ENCODE data around the gene POLD1.
A peak's percentile ranks its signal among the peaks of the same experiment; 100 is the strongest.

The POLD1 gene

DNA sequence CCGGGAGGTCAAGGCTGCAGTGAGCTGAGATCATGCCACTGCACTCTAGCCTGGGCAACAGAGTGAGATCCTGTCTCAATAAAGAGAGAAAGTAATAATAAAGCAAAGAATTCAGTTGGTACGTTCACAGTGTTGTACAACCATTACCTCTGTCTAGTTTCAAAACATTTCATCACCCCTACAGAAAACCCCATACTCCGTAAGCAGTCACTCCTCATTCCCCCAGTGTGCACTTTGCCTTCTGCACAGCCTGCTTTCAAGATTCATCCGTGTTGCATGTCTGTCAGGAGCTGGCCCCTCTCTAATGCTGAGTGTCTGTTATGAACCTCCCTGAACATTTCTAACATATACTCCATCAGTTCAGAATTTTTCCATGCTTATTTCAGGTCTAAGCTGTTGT is 9.4 kb downstream of the POLD1 start:
- TF ChIP-seq, protein P1, sequence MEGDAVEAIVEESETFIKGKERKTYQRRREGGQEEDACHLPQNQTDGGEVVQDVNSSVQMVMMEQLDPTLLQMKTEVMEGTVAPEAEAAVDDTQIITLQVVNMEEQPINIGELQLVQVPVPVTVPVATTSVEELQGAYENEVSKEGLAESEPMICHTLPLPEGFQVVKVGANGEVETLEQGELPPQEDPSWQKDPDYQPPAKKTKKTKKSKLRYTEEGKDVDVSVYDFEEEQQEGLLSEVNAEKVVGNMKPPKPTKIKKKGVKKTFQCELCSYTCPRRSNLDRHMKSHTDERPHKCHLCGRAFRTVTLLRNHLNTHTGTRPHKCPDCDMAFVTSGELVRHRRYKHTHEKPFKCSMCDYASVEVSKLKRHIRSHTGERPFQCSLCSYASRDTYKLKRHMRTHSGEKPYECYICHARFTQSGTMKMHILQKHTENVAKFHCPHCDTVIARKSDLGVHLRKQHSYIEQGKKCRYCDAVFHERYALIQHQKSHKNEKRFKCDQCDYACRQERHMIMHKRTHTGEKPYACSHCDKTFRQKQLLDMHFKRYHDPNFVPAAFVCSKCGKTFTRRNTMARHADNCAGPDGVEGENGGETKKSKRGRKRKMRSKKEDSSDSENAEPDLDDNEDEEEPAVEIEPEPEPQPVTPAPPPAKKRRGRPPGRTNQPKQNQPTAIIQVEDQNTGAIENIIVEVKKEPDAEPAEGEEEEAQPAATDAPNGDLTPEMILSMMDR (IDR thresholded peaks at IDR 0.05; ENCODE audit: low read depth, low read length, missing control alignments): no peak
- no peak overlapping the region for H3K4me3 ChIP-seq (ENCODE audit: low read depth, low read length)
- no peak for DNase-seq
- no peak overlapping the region for H3K27ac ChIP-seq
- in situ Hi-C loops (cut with HindIII; ENCODE audit: low pct_ligation_motif_present, low sequenced_read_pairs): no loop called here
- no peaks in the 10 kb centered on the region for H3K27me3 ChIP-seq (replicated peaks)
- no peaks in the 10 kb centered on the region for H3K36me3 ChIP-seq (replicated peaks)

DNA sequence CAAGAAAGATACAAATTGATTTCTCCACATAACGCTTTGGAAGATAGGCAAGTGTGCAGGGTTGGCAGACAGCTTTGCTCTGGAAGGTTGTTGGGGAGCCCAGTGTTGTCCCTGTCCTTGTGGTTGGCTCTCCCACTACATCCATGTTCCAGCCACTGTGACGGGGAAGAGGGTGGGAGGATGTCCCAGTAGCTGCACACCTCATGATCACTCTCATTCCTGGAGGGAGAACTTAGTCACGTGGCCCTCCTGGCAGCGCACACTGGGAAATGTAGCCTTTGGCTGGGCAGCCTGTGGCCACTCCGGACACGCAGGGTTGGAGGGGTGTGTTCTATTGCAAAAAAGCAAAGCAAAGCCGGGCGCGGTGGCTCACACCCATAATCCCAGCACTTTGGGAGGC is 9.9 kb downstream of the POLD1 start:
- H3K27me3 ChIP-seq (replicated peaks): no peaks in the 10 kb centered on the region
- DNase-seq: no peak
- H3K27ac ChIP-seq: no peak overlapping the region
- no peak overlapping the region for H3K4me3 ChIP-seq (ENCODE audit: low read depth, low read length)
- no peaks in the 10 kb centered on the region for H3K36me3 ChIP-seq (replicated peaks)
- in situ Hi-C loops (cut with HindIII; ENCODE audit: low pct_ligation_motif_present, low sequenced_read_pairs): no loop called here
- TF ChIP-seq, protein P1 (IDR thresholded peaks at IDR 0.05; ENCODE audit: low read depth, low read length, missing control alignments): no peak

DNA sequence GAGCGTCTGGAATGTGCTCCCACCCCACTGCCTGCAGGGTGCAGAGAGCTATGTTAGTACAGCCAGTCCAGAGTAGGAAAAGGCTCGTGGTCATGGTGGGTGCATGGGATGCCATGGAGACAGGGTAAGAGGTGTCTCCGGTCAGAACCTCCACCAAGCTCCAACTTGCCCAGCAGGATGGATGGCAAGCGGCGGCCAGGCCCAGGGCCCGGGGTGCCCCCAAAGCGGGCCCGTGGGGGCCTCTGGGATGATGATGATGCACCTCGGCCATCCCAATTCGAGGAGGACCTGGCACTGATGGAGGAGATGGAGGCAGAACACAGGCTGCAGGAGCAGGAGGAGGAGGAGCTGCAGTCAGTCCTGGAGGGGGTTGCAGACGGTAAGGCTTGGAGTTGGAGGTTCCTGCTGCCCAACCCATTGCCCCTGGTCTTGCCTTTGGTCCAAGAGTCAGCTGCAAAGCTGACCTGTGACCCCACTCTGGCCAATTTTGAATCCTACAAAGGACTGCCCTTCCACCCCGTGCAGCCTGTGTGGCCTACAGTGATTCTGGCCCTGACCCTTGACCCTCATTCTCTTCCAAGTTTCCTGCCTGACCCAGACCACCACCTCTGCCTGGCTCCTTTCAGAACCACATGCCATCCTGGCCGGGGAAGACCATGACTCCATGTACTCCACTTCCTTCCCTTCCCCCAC is 14.7 kb downstream of the POLD1 start:
- in situ Hi-C loops (cut with HindIII; ENCODE audit: low pct_ligation_motif_present, low sequenced_read_pairs): no loop called here
- H3K27ac ChIP-seq: no peak overlapping the region
- no peak overlapping the region for H3K4me3 ChIP-seq (ENCODE audit: low read depth, low read length)
- DNase-seq: no peak
- TF ChIP-seq, protein P1 (IDR thresholded peaks at IDR 0.05; ENCODE audit: low read depth, low read length, missing control alignments): no peak
- H3K36me3 ChIP-seq (replicated peaks): peaks cover 3% of the 10 kb centered on the region
- no peaks in the 10 kb centered on the region for H3K27me3 ChIP-seq (replicated peaks)

DNA sequence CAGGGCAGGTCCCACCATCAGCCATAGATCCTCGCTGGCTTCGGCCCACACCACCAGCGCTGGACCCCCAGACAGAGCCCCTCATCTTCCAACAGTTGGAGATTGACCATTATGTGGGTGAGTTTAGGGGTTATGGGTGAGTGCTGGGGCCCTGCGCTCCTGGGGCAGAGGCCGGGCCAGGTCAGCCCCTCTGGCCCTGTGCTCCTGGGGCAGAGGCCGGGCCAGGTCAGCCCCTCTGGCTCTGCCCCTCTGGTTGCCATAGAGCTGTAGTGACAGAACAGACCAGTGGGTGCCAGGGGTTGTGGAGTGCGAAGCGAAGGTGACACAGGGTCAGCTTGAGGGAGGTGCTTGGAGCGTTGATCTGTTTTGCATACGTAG is 15.2 kb downstream of the POLD1 start:
- DNase-seq: no peak
- TF ChIP-seq, protein P1 (IDR thresholded peaks at IDR 0.05; ENCODE audit: low read depth, low read length, missing control alignments): no peak
- peaks cover 3% of the 10 kb centered on the region for H3K36me3 ChIP-seq (replicated peaks)
- in situ Hi-C loops (cut with HindIII; ENCODE audit: low pct_ligation_motif_present, low sequenced_read_pairs): no loop called here
- no peak overlapping the region for H3K4me3 ChIP-seq (ENCODE audit: low read depth, low read length)
- no peak overlapping the region for H3K27ac ChIP-seq
- no peaks in the 10 kb centered on the region for H3K27me3 ChIP-seq (replicated peaks)

- Histone ChIP-seq H3K27me3 (replicated peaks) (no peaks in the 10 kb centered on the region), H3K4me3 (ENCODE audit: low read depth, low read length) (no peak overlapping the region), H3K36me3 (replicated peaks) (peaks cover 3% of the 10 kb centered on the region), H3K27ac (no peak overlapping the region)
- TF ChIP-seq, protein P1 (IDR thresholded peaks at IDR 0.05; ENCODE audit: low read depth, low read length, missing control alignments): peak; percentile 21
- no peak for DNase-seq
- in situ Hi-C loops (cut with HindIII; ENCODE audit: low pct_ligation_motif_present, low sequenced_read_pairs): no loop called here
Measured at GRCh38 chr19:50401605-50402450, 17.7 kb downstream of the POLD1 start.

Data from brain microvascular endothelial cell (primary cell).